ACC112 (cell line): ENCODE data around the gene GLYATL1.
A peak's percentile ranks its signal among the peaks of the same experiment; 100 is the strongest.

Experiments used
- H2AFZ ChIP-seq: fragments of 200-600 bp; sonication (generic); one replicate; pipeline ENCODE4 v1.6.0; 2017; ENCODE audit warnings: antibody characterized with exemption, low read length; ENCODE audit not compliant: unreplicated experiment
- H3K27ac ChIP-seq: fragments of 200-600 bp; sonication (generic); 2 replicates; pipeline ENCODE4 v1.5.1; 2014; ENCODE audit warnings: low read depth, mild to moderate bottlenecking, antibody characterized with exemption, low read length, moderate library complexity
- H3K27me3 ChIP-seq: fragments of 200-600 bp; sonication (generic); 2 replicates; pipeline ENCODE4 v1.6.1; 2014; ENCODE audit warnings: mild to moderate bottlenecking, antibody characterized with exemption, low read length, moderate library complexity, mixed read lengths; ENCODE audit not compliant: insufficient read depth
- H3K36me3 ChIP-seq: fragments of 200-600 bp; sonication (generic); 2 replicates; pipeline ENCODE4 v1.6.1; 2016; ENCODE audit warnings: mild to moderate bottlenecking, antibody characterized with exemption, low read length, moderate library complexity, mixed read lengths; ENCODE audit not compliant: insufficient read depth
- H3K4me1 ChIP-seq: fragments of 200-600 bp; sonication (generic); one replicate; pipeline ENCODE4 v1.6.1; 2016; ENCODE audit warnings: low read length, mixed read lengths; ENCODE audit not compliant: insufficient read depth, unreplicated experiment, control insufficient read depth
- H3K4me3 ChIP-seq: fragments of 200-600 bp; sonication (generic); 2 replicates; pipeline ENCODE4 v1.5.1; 2014; ENCODE audit warnings: mild to moderate bottlenecking, low read depth, low read length
- H3K79me2 ChIP-seq: fragments of 200-600 bp; sonication (generic); one replicate; pipeline ENCODE4 v1.6.0; 2016; ENCODE audit warnings: low read length; ENCODE audit not compliant: control insufficient read depth, unreplicated experiment, insufficient read depth

The GLYATL1 gene

GRCh38 chr11:58914821-58915543, 24.3 kb upstream of the GLYATL1 start:
- H2AFZ ChIP-seq = no peak overlapping the region
- H3K27me3 ChIP-seq = no peaks in the 10 kb centered on the region
- no peaks in the 10 kb centered on the region; the same call in 1 of the 2 replicates for H3K36me3 ChIP-seq

GRCh38 chr11:58916637-58917036, 22.7 kb upstream of the GLYATL1 start:
- H3K79me2 ChIP-seq = no peaks in the 10 kb centered on the region
- no peak overlapping the region for H2AFZ ChIP-seq
- no peaks in the 10 kb centered on the region for H3K27me3 ChIP-seq
- no peaks in the 10 kb centered on the region; the same call in 1 of the 2 replicates for H3K36me3 ChIP-seq
- no peak overlapping the region for H3K4me3 ChIP-seq
- peaks cover 14% of the 10 kb centered on the region for H3K4me1 ChIP-seq
- H3K27ac ChIP-seq = no peak overlapping the region

More at GRCh38 chr11:58914821-58915543, 24.3 kb upstream of the GLYATL1 start:
- H3K27ac ChIP-seq = no peak overlapping the region
- peaks cover 14% of the 10 kb centered on the region for H3K4me1 ChIP-seq
- H3K79me2 ChIP-seq = no peaks in the 10 kb centered on the region
- H3K4me3 ChIP-seq = no peak overlapping the region

GRCh38 chr11:58917159-58917783, 22.0 kb upstream of the GLYATL1 start:
- Histone ChIP-seq H3K27ac (no peak overlapping the region), H3K36me3 (no peaks in the 10 kb centered on the region; the same call in 1 of the 2 replicates)

GRCh38 chr11:58919561-58919960, 19.7 kb upstream of the GLYATL1 start:
- Histone ChIP-seq H3K27me3 (no peaks in the 10 kb centered on the region), H3K4me3 (no peak overlapping the region), H3K79me2 (no peaks in the 10 kb centered on the region), H2AFZ (no peak overlapping the region), H3K36me3 (no peaks in the 10 kb centered on the region; the same call in 1 of the 2 replicates), H3K4me1 (peaks cover 14% of the 10 kb centered on the region), H3K27ac (no peak overlapping the region)

More at GRCh38 chr11:58917159-58917783, 22.0 kb upstream of the GLYATL1 start:
- no peak overlapping the region for H2AFZ ChIP-seq
- no peak overlapping the region for H3K4me3 ChIP-seq
- no peaks in the 10 kb centered on the region for H3K27me3 ChIP-seq
- no peaks in the 10 kb centered on the region for H3K79me2 ChIP-seq
- H3K4me1 ChIP-seq = peaks cover 10% of the 10 kb centered on the region

- H2AFZ ChIP-seq = no peak overlapping the region
- H3K27ac ChIP-seq = no peak overlapping the region
- H3K4me1 ChIP-seq = peaks cover 10% of the 10 kb centered on the region
- no peaks in the 10 kb centered on the region for H3K79me2 ChIP-seq
- no peak overlapping the region for H3K4me3 ChIP-seq
- H3K36me3 ChIP-seq = no peaks in the 10 kb centered on the region; the same call in 1 of the 2 replicates
- no peaks in the 10 kb centered on the region for H3K27me3 ChIP-seq
These were observed 19.3 kb upstream of the GLYATL1 start for GRCh38 chr11:58919980-58920379.

- Histone ChIP-seq H2AFZ (no peak overlapping the region), H3K4me3 (no peak overlapping the region), H3K36me3 (no peaks in the 10 kb centered on the region; the same call in 1 of the 2 replicates), H3K27ac (no peak overlapping the region), H3K4me1 (peaks cover 6% of the 10 kb centered on the region), H3K79me2 (no peaks in the 10 kb centered on the region), H3K27me3 (no peaks in the 10 kb centered on the region)
These were observed 17.4 kb upstream of the GLYATL1 start for GRCh38 chr11:58921778-58922390.

- no peak overlapping the region for H3K4me3 ChIP-seq
These were observed 16.8 kb upstream of the GLYATL1 start for GRCh38 chr11:58922479-58922878.

GRCh38 chr11:58923300-58923788, 15.9 kb upstream of the GLYATL1 start:
- no peaks in the 10 kb centered on the region for H3K27me3 ChIP-seq
- H3K4me3 ChIP-seq = peak overlapping the region; percentile 66
- H3K79me2 ChIP-seq = no peaks in the 10 kb centered on the region
- H2AFZ ChIP-seq = no peak overlapping the region
- no peak overlapping the region for H3K27ac ChIP-seq
- H3K4me1 ChIP-seq = peaks cover 18% of the 10 kb centered on the region
- no peaks in the 10 kb centered on the region for H3K36me3 ChIP-seq

More at GRCh38 chr11:58922479-58922878, 16.8 kb upstream of the GLYATL1 start:
- Histone ChIP-seq H2AFZ (no peak overlapping the region), H3K27me3 (no peaks in the 10 kb centered on the region), H3K27ac (no peak overlapping the region), H3K79me2 (no peaks in the 10 kb centered on the region), H3K36me3 (no peaks in the 10 kb centered on the region; the same call in 1 of the 2 replicates), H3K4me1 (peaks cover 12% of the 10 kb centered on the region)

GRCh38 chr11:58924230-58924629, 15.1 kb upstream of the GLYATL1 start:
- H3K27ac ChIP-seq = no peak overlapping the region
- H3K4me1 ChIP-seq = peaks cover 18% of the 10 kb centered on the region
- no peaks in the 10 kb centered on the region for H3K79me2 ChIP-seq
- no peak overlapping the region for H3K4me3 ChIP-seq
- no peaks in the 10 kb centered on the region for H3K36me3 ChIP-seq
- H3K27me3 ChIP-seq = no peaks in the 10 kb centered on the region
- no peak overlapping the region for H2AFZ ChIP-seq

GRCh38 chr11:58926251-58926650, 13.0 kb upstream of the GLYATL1 start:
- H3K79me2 ChIP-seq = no peaks in the 10 kb centered on the region
- H3K4me1 ChIP-seq = peaks cover 18% of the 10 kb centered on the region
- H3K36me3 ChIP-seq = no peaks in the 10 kb centered on the region
- no peak overlapping the region for H3K27ac ChIP-seq
- H3K27me3 ChIP-seq = no peaks in the 10 kb centered on the region
- no peak overlapping the region for H2AFZ ChIP-seq
- H3K4me3 ChIP-seq = no peak overlapping the region
